ENCODE measurements around the gene TCEAL6.
A peak's percentile ranks its signal among the peaks of the same experiment; 100 is the strongest.
"Not testable (repeated sequence)": the region's sequence is repeated elsewhere in the genome, so short reads cannot be mapped to it uniquely, and the experiment has no call there.

Gene TCEAL6
- 0 to 0.20 (median 0) reads per million in 18 experiments for total RNA-seq

- not testable (repeated sequence) for DNase-seq
Measured at GRCh38 chrX:102142274-102142673, at the start of gene TCEAL6. TCEAL6 (minus strand) TSS chrX:102142481.

- DNase-seq = no peak
Measured at GRCh38 chrX:102185967-102186720, 43.9 kb upstream of the TCEAL6 start.

GRCh38 chrX:102155806-102156179 is 13.5 kb upstream of the TCEAL6 start, which contains the start of gene BEX5:
BEX5 (minus strand) TSS chrX:102155977; CDS start chrX:102154265, 1,712 bp downstream.
- peak; percentile 0 to 10 for DNase-seq

GRCh38 chrX:102154900-102155805 is 12.9 kb upstream of the TCEAL6 start:
- no peak for DNase-seq

- no peak for DNase-seq
Measured at GRCh38 chrX:102154218-102154860, 12.1 kb upstream of the TCEAL6 start.

GRCh38 chrX:102141631-102142030 is 650 bp downstream of the TCEAL6 start:
- not testable (repeated sequence) for DNase-seq

- DNase-seq = not testable (repeated sequence)
Measured at GRCh38 chrX:102140876-102141275, 1.4 kb downstream of the TCEAL6 start.

GRCh38 chrX:102138064-102138463 is 4.2 kb downstream of the TCEAL6 start:
- no peak for DNase-seq

- DNase-seq = no peak
Measured at GRCh38 chrX:102129473-102129872, 12.8 kb downstream of the TCEAL6 start.

- no peak for DNase-seq
Measured at GRCh38 chrX:102126863-102127262, 15.4 kb downstream of the TCEAL6 start.

GRCh38 chrX:102126080-102126818 is 16.0 kb downstream of the TCEAL6 start:
- not testable (repeated sequence) for DNase-seq

GRCh38 chrX:102125436-102125835 is 16.8 kb downstream of the TCEAL6 start, which contains the start of gene TCEAL2:
TCEAL2 (plus strand) TSS chrX:102125679; CDS start chrX:102126831, 1,152 bp downstream.
- DNase-seq = not testable (repeated sequence)

GRCh38 chrX:102125014-102125413 is 17.3 kb downstream of the TCEAL6 start:
- DNase-seq = not testable (repeated sequence)

- DNase-seq = no peak
Measured at GRCh38 chrX:102115748-102116147, 26.5 kb downstream of the TCEAL6 start.

- no peak for DNase-seq
Measured at GRCh38 chrX:102113367-102113766, 28.9 kb downstream of the TCEAL6 start.
